Common myeloid progenitor, CD34-positive (primary cell): ENCODE results near the gene CDH8.

Experiments used
- CTCF ChIA-PET: fragments of 350-600 bp; sonication (Branson Sonifier 250); formaldehyde crosslinking; loops from one replicate; lab custom pipeline; 2021; ENCODE audit warnings: antibody characterized with exemption; lab: Charles Lee
- POLR2A ChIA-PET: fragments of 350-600 bp; sonication (Branson Sonifier 250); formaldehyde crosslinking; loops from one replicate; lab custom pipeline; 2021; ENCODE audit warnings: antibody characterized with exemption; lab: Charles Lee
- DNase-seq, 3 donors: peaks; one replicate each; pipeline versions ENCODE4 v3.0.0 to v3.0.0-alpha.2; 2013
- H3K27ac ChIP-seq, 2 experiments: 1 replicate in 1 of 2; 2 replicates in 1 of 2; pipeline ENCODE4 v1.7.0; 2013; ENCODE audit warnings: inconsistent platforms in 2 of 2, low read length in 2 of 2, mild to moderate bottlenecking in 2 of 2, low read depth in 1 of 2, moderate library complexity in 1 of 2; ENCODE audit not compliant: severe bottlenecking in 2 of 2, insufficient read depth in 1 of 2, poor library complexity in 1 of 2
- H3K27me3 ChIP-seq, 5 experiments: replicated peaks in 2 of 5; 1 replicate in 3 of 5; 2 replicates in 2 of 5; pipeline versions ENCODE4 v1.6.1 to v1.7.0; 2013; ENCODE audit warnings: low read length in 4 of 5, mild to moderate bottlenecking in 2 of 5, moderate library complexity in 2 of 5, inconsistent platforms in 1 of 5; ENCODE audit not compliant: insufficient read depth in 5 of 5, control insufficient read depth in 4 of 5
- H3K36me3 ChIP-seq, 4 experiments: 1 replicate in 2 of 4; 2 replicates in 2 of 4; pipeline versions ENCODE4 v1.6.1 to v1.7.0; 2013; ENCODE audit warnings: low read length in 3 of 4, control low read depth in 1 of 4, mild to moderate bottlenecking in 1 of 4; ENCODE audit not compliant: control insufficient read depth in 4 of 4, insufficient read depth in 4 of 4
- H3K4me1 ChIP-seq, 4 experiments: 1 replicate in 3 of 4; 2 replicates in 1 of 4; pipeline versions ENCODE4 v1.6.1 to v1.7.1; 2013; ENCODE audit warnings: low read length in 3 of 4, mild to moderate bottlenecking in 3 of 4, control low read depth in 1 of 4, inconsistent platforms in 1 of 4, moderate library complexity in 1 of 4; ENCODE audit not compliant: control insufficient read depth in 4 of 4, insufficient read depth in 4 of 4; ENCODE audit errors: control extremely low read depth in 1 of 4
- H3K4me3 ChIP-seq, 7 experiments: 1 replicate in 4 of 7; 2 replicates in 3 of 7; pipeline versions ENCODE4 v1.5.1 to v1.7.0; 2013; ENCODE audit warnings: mild to moderate bottlenecking in 7 of 7, low read length in 6 of 7, moderate library complexity in 6 of 7, inconsistent platforms in 2 of 7, low read depth in 2 of 7, control low read depth in 1 of 7; ENCODE audit not compliant: insufficient read depth in 4 of 7, control insufficient read depth in 1 of 7; ENCODE audit errors: extremely low read depth in 1 of 7
- H3K9me3 ChIP-seq, 5 experiments: 1 replicate in 4 of 5; 2 replicates in 1 of 5; pipeline versions ENCODE4 v1.6.1 to v1.7.1; 2013; ENCODE audit warnings: low read length in 4 of 5, mild to moderate bottlenecking in 2 of 5, inconsistent platforms in 1 of 5, low read depth in 1 of 5, moderate library complexity in 1 of 5; ENCODE audit not compliant: control insufficient read depth in 4 of 5, insufficient read depth in 2 of 5; ENCODE audit errors: control extremely low read depth in 1 of 5
- WGBS: methylation state at CpG from one replicate; pipeline ENCODE4 v1.1.5; 2013; ENCODE audit not compliant: insufficient coverage; 5-methylcytosine and 5-hydroxymethylcytosine counted together

The CDH8 gene

DNA sequence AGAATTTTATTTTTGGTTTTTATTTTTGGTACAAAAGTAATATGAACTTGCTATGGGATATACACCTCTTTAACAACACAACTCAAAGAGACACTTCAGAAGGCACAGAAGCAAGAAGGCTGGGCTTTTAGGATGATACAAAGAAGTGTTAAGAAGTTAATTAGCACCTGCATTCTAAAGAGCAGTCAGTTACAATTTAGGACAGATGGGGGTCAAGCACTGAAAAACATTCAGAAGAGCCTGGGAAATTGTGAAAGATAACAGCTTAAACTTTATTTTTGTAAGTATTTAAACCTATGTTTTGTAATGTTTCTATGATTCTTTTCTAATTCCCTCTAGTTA lies 163.5 kb downstream of the CDH8 start:
- no peaks in the 10 kb centered on the region for H3K27me3 ChIP-seq
- H3K9me3 ChIP-seq = no peaks in the 10 kb centered on the region
- H3K4me1 ChIP-seq = no peaks in the 10 kb centered on the region
- CTCF ChIA-PET = no interaction called here
- no peaks in the 10 kb centered on the region for H3K36me3 ChIP-seq
- H3K4me3 ChIP-seq = no peak overlapping the region
- no peak overlapping the region for H3K27ac ChIP-seq
- POLR2A ChIA-PET = no interaction called here
- no peak for DNase-seq

DNA sequence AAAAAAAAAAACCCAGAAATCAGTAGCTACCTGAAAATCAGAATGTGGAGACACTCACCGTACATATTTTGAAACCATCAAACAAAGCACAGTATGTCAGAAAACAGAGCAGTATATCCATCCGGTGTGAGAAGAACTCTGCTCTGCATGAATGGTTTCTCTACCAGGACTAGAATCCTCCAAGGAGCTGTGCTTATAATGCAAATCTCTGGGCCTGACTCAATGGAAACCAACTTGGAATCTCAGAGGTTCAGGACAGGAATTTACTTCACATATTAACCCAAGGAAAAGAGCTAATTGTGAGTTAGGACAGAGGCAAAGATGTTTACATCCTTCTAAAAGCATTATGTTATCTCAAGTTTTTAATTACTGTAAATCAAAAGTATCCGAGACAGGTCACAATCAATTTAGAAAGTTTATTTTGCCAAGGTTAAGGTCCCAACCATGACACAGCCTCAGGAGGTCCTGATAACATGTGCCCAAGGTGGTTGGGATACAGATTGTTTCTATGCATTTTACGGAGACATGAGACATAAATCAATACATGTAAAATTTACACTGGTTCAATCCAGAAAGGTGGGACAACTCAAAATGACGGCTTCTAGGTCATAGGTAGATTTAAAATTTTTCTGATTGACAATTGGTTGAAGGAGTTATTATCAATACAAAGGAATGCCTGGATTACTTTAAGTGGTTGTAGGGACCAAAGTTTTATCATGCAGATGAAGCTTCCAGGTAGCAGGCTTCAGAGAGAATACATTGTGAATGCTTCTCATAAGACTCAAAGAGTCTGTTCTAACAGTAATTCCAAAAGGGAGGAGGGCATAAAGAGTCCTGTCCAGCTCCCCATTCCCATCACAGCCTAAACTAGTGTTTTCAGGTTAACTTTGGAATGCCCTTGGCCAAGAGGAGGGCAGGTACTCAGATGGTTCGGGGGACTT lies 164.1 kb downstream of the CDH8 start:
- POLR2A ChIA-PET = no interaction called here
- no peaks in the 10 kb centered on the region for H3K4me1 ChIP-seq
- no peaks in the 10 kb centered on the region for H3K9me3 ChIP-seq
- no peak for DNase-seq
- H3K27me3 ChIP-seq = no peaks in the 10 kb centered on the region
- H3K27ac ChIP-seq = no peak overlapping the region
- CTCF ChIA-PET = no interaction called here
- 93% methylated on average over 2 of the region's 6 CpGs for WGBS
- H3K4me3 ChIP-seq = no peak overlapping the region
- H3K36me3 ChIP-seq = no peaks in the 10 kb centered on the region

DNA sequence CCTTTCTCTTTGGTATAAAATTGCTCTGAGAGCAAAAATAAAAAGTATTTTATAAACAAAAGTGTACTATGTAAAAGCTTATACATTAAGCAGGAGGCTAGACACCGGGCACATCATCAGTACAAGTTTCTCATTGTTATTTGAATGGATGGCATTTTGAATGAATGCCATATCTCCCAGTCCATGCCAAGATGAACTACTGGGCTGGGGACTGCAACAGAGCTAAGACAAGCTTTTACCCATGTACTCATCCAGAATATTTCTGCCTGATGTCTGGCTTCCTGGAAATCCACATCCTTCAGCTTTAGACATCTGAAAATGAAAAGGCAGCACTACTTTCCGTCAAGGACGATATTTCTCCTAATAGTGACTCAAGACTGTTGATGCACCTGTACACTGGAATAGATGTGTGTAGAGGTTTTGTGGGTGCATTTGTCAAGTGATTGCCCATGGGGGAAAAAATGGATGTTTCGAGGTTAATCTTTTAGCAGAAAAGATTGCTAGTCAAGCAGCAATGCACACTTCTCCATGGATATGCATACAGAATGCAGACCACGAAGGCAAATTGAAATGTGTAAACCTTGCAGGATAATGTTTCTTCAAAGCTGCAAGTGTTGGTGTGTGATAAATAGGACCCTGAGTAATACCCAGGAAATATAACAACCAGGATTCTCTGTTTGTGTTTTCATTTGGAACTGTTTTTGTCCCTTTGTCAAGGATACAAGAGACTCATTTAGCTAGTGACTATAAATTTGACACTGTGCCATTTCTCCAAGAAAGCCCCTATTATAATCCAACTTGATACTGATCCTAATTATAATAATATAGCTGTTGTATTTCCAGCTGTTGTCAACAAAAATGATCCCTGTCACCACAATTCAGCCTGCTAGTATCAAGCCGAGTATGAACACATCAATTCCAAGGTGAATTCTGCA lies 173.8 kb downstream of the CDH8 start:
- ChIA-PET POLR2A (no interaction called here), CTCF (no interaction called here)
- no peaks in the 10 kb centered on the region for H3K4me1 ChIP-seq
- H3K36me3 ChIP-seq = no peaks in the 10 kb centered on the region
- no peak for DNase-seq
- H3K4me3 ChIP-seq = no peak overlapping the region
- H3K27ac ChIP-seq = no peak overlapping the region
- 92% methylated on average over 5 of the region's 6 CpGs for WGBS
- no peaks in the 10 kb centered on the region for H3K27me3 ChIP-seq
- no peaks in the 10 kb centered on the region for H3K9me3 ChIP-seq

DNA sequence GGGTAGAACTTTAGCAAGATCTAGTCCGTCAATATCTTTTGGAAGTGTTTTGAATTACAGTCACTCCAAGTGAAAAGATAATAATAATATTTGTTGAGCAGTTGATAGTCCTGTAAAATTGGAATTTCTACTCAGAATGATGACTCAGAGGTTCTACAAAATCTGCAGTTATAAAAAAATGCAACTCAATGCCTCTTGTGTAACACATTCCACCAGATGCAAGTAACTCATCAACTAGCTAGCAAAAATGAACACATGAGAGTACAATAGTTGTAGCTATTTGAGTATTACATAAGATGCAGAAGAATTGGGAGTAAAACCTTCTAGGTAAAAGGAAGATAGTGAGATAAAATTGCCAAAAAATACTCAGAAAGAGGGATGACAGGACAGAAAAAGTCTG lies 177.2 kb downstream of the CDH8 start:
- ChIA-PET POLR2A (no interaction called here), CTCF (no interaction called here)
- Histone ChIP-seq H3K36me3 (no peaks in the 10 kb centered on the region), H3K27ac (no peak overlapping the region), H3K4me1 (no peaks in the 10 kb centered on the region), H3K9me3 (no peaks in the 10 kb centered on the region), H3K4me3 (no peak overlapping the region), H3K27me3 (no peaks in the 10 kb centered on the region)
- DNase-seq = no peak
- WGBS = no CpG with 5 or more reads among the region's 1 CpG

DNA sequence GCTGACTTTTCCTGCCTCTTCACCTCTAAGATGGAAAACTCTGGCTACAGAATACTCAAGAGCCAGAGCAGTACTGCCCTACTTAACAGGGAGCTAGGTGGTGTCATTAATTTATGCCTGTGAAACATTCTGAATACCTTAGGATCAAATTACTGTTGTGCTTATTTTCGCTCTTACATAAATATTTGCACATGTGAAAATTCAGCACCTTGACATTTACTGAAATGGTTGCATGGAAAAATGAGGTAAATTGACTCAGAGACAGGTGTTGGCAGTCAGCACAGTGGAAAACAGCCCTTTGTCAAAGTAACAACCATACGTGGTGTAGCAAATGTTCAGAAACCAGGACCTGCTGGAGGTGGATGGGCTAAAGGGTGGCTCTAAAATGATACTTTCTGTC lies 193.6 kb downstream of the CDH8 start:
- H3K4me3 ChIP-seq = no peak overlapping the region
- DNase-seq = no peak
- no peaks in the 10 kb centered on the region for H3K27me3 ChIP-seq
- H3K9me3 ChIP-seq = no peaks in the 10 kb centered on the region
- ChIA-PET POLR2A (no interaction called here), CTCF (no interaction called here)
- no peaks in the 10 kb centered on the region for H3K36me3 ChIP-seq
- WGBS = 100% methylated on average over 1 of the region's 2 CpGs
- H3K27ac ChIP-seq = no peak overlapping the region
- no peaks in the 10 kb centered on the region for H3K4me1 ChIP-seq

DNA sequence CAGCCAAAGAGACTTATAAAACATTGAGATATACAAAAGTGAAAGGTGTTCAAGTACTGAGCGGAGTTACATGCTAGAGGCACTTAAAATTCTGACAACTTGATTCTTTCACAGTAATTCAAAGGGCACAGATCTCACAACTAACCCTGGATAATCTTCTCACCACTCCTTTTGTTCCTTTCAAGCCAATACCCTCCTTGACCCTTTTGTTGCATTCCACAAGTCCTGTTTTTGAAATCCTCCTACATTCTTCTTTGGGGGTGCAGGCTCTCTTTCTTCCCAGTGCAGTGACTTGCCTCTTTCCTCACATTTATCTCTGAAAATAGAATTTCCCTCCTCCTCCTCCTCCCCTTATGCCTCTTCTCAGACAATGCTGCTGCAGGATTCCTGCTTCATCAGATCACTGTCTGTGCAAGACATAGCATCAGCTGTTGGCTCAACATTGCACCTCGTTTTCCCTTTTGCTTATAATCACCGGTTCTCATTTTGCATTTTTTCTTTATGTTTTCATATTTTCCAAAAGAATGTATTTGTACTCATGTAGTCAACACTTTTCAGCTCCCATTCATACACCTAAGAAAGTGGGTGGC lies 199.3 kb downstream of the CDH8 start:
- no peaks in the 10 kb centered on the region for H3K36me3 ChIP-seq
- no peak for DNase-seq
- H3K27me3 ChIP-seq = no peaks in the 10 kb centered on the region
- WGBS = no CpG with 5 or more reads among the region's 3 CpGs
- CTCF ChIA-PET = interaction anchor here (0.7 kb wide), 1 partner anchor 1055 kb away, joined by 3 read pairs; no protein-coding TSS in a partner anchor
- POLR2A ChIA-PET = no interaction called here
- no peaks in the 10 kb centered on the region for H3K9me3 ChIP-seq
- no peak overlapping the region for H3K4me3 ChIP-seq
- no peaks in the 10 kb centered on the region for H3K4me1 ChIP-seq
- H3K27ac ChIP-seq = no peak overlapping the region

DNA sequence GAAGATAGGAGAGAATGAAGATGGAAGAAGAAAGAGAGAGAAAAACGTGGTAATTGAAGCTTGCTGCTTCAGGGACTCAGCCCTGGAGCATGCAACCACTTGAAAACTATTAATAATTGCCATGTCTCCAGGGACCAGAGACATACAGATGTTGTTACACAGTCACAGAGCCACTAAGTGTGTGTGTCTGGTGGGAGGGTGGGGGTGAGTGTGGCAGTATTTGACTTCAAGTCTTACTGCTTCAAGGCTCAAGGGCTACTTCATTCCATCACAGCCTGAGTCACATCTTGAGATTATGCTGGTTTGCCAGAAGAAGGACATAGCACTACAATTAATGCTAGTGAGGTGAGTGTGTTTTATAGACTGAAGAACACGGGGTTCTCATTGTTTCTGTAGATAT lies 202.2 kb downstream of the CDH8 start:
- H3K4me3 ChIP-seq = no peak overlapping the region
- no peak overlapping the region for H3K27ac ChIP-seq
- no peaks in the 10 kb centered on the region for H3K9me3 ChIP-seq
- ChIA-PET CTCF (no interaction called here), POLR2A (no interaction called here)
- no peak for DNase-seq
- WGBS = 60% methylated on average over 1 of the region's 2 CpGs
- H3K27me3 ChIP-seq = no peaks in the 10 kb centered on the region
- no peaks in the 10 kb centered on the region for H3K36me3 ChIP-seq
- no peaks in the 10 kb centered on the region for H3K4me1 ChIP-seq
